Large intestine (tissue), 3 donors: Measurements from ENCODE around the gene AGPS. TPM values are rescaled to one million over a fixed set of nuclear protein-coding genes. Genes with fewer than 3 reads are reported as not detected.
A peak's percentile ranks its signal among the peaks of the same experiment; 100 is the strongest.
"Not testable (repeated sequence)": the region's sequence is repeated elsewhere in the genome, so short reads cannot be mapped to it uniquely, and the experiment has no call there.

ENCODE experiments used
- DNase-seq, 2 donors: peaks; one replicate each; pipeline versions ENCODE4 v3.0.0 to v3.0.0-alpha.2; 2013
- H3K27ac ChIP-seq: one replicate; pipeline ENCODE4 v1.5.1; 2013; ENCODE audit warnings: low read length
- H3K27me3 ChIP-seq: 2 replicates; pipeline ENCODE4 v1.6.1; 2013; ENCODE audit warnings: low read length; ENCODE audit not compliant: control insufficient read depth, insufficient read depth
- H3K36me3 ChIP-seq: 2 replicates; pipeline ENCODE4 v1.6.1; 2013; ENCODE audit warnings: low read length; ENCODE audit not compliant: control insufficient read depth, insufficient read depth
- H3K4me1 ChIP-seq: one replicate; pipeline ENCODE4 v1.6.1; 2013; ENCODE audit warnings: low read length; ENCODE audit not compliant: control insufficient read depth, insufficient read depth
- H3K4me3 ChIP-seq: one replicate; pipeline ENCODE4 v1.5.1; 2013; ENCODE audit warnings: low read length
- H3K9me3 ChIP-seq: one replicate; pipeline ENCODE4 v1.6.1; 2013; ENCODE audit warnings: mild to moderate bottlenecking, low read depth, low read length, moderate library complexity; ENCODE audit not compliant: control insufficient read depth
- WGBS: methylation state at CpG from one replicate; pipeline ENCODE4 v1.1.5; 2013; ENCODE audit warnings: low lambda C conversion rate; ENCODE audit not compliant: insufficient coverage; 5-methylcytosine and 5-hydroxymethylcytosine counted together
- polyA plus RNA-seq: library from polyadenylated mRNA; unstranded; fragments of 120-200 nt; gene quantifications from one replicate; pipeline ENCODE4 v1.2.1, GENCODE V29; 2013

The AGPS gene
- polyA plus RNA-seq, 1 donor: 24.2 TPM

GRCh38 chr2:177352441-177353186 lies 40.0 kb upstream of the AGPS start:
- no peaks in the 10 kb centered on the region for H3K9me3 ChIP-seq
- H3K36me3 ChIP-seq: no peaks in the 10 kb centered on the region
- WGBS: 33% methylated on average over 1 of the region's 4 CpGs
- H3K27me3 ChIP-seq: no peaks in the 10 kb centered on the region
- H3K4me3 ChIP-seq: no peak overlapping the region
- H3K27ac ChIP-seq: no peak overlapping the region
- peaks cover 3% of the 10 kb centered on the region for H3K4me1 ChIP-seq
- no peak for DNase-seq

GRCh38 chr2:177353187-177353478 lies 39.4 kb upstream of the AGPS start:
- Histone ChIP-seq H3K27me3 (no peaks in the 10 kb centered on the region), H3K27ac (no peak overlapping the region), H3K4me1 (peaks cover 3% of the 10 kb centered on the region), H3K4me3 (no peak overlapping the region), H3K9me3 (no peaks in the 10 kb centered on the region), H3K36me3 (no peaks in the 10 kb centered on the region)
- peak in 1 of 2 donors; percentile 5 for DNase-seq
- WGBS: no CpG with 5 or more reads among the region's 2 CpGs

DNA sequence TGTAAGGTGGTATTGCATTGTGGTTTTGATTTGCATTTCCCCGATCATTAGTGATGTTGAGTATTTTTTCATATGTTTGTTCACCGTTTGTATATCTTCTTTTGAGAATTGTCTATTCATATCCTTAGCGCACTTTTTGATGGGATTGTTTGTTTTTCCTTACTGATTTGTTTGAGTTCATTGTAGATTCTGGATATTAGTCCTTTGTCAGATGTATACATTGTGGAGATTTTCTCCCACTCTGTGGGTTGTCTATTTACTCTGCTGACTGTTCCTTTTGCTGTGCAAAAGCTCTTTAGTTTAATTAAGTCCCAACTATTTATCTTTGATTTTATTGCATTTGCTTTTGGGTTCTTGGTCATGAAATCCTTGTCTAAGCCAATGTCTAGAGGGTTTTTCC lies 38.0 kb upstream of the AGPS start:
- WGBS: 82% methylated on average over 2 of the region's 3 CpGs
- H3K36me3 ChIP-seq, H3K27me3 ChIP-seq, H3K4me1 ChIP-seq, DNase-seq, H3K9me3 ChIP-seq, H3K4me3 ChIP-seq, H3K27ac ChIP-seq: not testable (repeated sequence)

DNA sequence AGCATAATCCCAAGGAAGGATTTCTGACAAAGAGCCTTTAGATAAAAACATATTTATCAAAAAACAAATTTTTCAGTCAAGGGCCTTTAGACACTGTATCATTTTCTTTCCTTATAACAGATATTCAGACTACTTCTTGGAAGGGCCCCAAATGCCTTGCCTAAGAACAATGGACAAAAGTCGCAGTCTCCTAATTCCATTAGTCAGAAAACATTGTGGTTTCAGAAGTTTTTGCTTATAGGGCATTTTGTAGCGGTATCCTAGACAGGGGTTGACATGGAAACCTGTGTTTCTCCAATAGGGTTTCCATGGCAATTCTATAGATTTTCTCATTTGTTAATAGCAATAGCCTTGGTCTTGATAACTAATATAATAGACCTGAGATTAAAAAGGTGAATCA lies 36.7 kb upstream of the AGPS start:
- no peak overlapping the region for H3K4me3 ChIP-seq
- WGBS: no CpG with 5 or more reads among the region's 2 CpGs
- no peak for DNase-seq

GRCh38 chr2:177359836-177360595 lies 32.6 kb upstream of the AGPS start:
- WGBS: 90% methylated on average over 2 of the region's 3 CpGs
- no peak for DNase-seq
- H3K9me3 ChIP-seq: no peaks in the 10 kb centered on the region
- H3K4me3 ChIP-seq: no peak overlapping the region
- no peak overlapping the region for H3K27ac ChIP-seq
- H3K4me1 ChIP-seq: no peaks in the 10 kb centered on the region
- no peaks in the 10 kb centered on the region for H3K27me3 ChIP-seq
- no peaks in the 10 kb centered on the region for H3K36me3 ChIP-seq

More for the DNA sequence above, 36.7 kb upstream of the AGPS start:
- Histone ChIP-seq H3K9me3 (no peaks in the 10 kb centered on the region), H3K4me1 (peaks cover 3% of the 10 kb centered on the region), H3K36me3 (no peaks in the 10 kb centered on the region), H3K27ac (no peak overlapping the region), H3K27me3 (no peaks in the 10 kb centered on the region)

GRCh38 chr2:177362499-177362898 lies 30.1 kb upstream of the AGPS start:
- no peaks in the 10 kb centered on the region for H3K9me3 ChIP-seq
- DNase-seq: no peak
- H3K27ac ChIP-seq: no peak overlapping the region
- H3K4me3 ChIP-seq: no peak overlapping the region
- H3K4me1 ChIP-seq: no peaks in the 10 kb centered on the region
- no peaks in the 10 kb centered on the region for H3K36me3 ChIP-seq
- H3K27me3 ChIP-seq: no peaks in the 10 kb centered on the region
- WGBS: 77% methylated on average over 2 of the region's 3 CpGs

GRCh38 chr2:177363332-177363731 lies 29.2 kb upstream of the AGPS start:
- no peaks in the 10 kb centered on the region for H3K4me1 ChIP-seq
- H3K4me3 ChIP-seq: no peak overlapping the region
- H3K27me3 ChIP-seq: no peaks in the 10 kb centered on the region
- H3K36me3 ChIP-seq: no peaks in the 10 kb centered on the region
- H3K9me3 ChIP-seq: no peaks in the 10 kb centered on the region
- 80% methylated on average over 1 of the region's 7 CpGs for WGBS
- H3K27ac ChIP-seq: no peak overlapping the region
- DNase-seq: no peak

GRCh38 chr2:177365764-177366163 lies 26.8 kb upstream of the AGPS start:
- not testable (repeated sequence) for H3K4me3 ChIP-seq, H3K27me3 ChIP-seq, DNase-seq, H3K27ac ChIP-seq, H3K9me3 ChIP-seq, H3K36me3 ChIP-seq, H3K4me1 ChIP-seq

DNA sequence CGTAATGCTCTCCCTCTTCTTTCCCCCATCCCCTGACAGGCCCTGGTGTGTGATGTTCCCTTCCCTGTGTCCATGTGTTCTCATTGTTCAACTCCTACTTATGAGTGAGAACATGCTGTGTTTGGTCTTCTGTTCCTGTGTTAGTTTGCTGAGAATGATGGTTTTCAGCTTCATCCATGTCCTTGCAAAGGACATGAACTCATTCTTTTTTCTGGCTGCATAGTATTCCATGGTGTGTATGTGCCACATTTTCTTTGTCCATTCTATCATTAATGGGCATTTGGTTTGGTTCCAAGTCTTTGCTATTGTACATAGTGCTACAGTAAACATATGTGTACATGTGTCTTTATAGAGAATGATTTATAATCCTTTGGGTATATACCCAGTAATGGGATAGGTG lies 24.6 kb upstream of the AGPS start:
- no CpG with 5 or more reads among the region's 1 CpG for WGBS
- H3K27ac ChIP-seq, H3K9me3 ChIP-seq, H3K27me3 ChIP-seq, H3K4me3 ChIP-seq, DNase-seq, H3K36me3 ChIP-seq, H3K4me1 ChIP-seq: not testable (repeated sequence)

DNA sequence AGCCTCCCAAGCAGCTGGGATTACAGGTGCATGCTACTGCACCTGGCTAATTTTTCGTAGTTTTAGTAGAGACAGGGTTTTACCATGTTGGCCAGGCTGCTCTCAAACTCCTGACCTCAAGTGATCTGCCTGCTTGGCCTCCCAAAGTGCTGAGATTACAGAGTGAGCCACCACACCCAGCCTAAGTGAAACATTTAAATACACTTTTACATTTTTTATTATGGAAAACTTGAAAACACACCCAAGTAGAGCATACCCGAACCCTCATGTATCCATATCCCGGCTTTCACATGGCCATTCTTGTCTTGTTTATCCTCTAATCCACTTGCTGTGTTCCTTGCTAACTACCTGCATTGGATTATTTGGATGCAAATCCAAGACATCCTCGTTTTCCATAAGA lies 13.2 kb upstream of the AGPS start:
- Histone ChIP-seq H3K4me3 (no peak overlapping the region), H3K36me3 (no peaks in the 10 kb centered on the region), H3K27ac (no peak overlapping the region), H3K27me3 (no peaks in the 10 kb centered on the region), H3K9me3 (no peaks in the 10 kb centered on the region), H3K4me1 (no peaks in the 10 kb centered on the region)
- no CpG with 5 or more reads among the region's 4 CpGs for WGBS
- no peak for DNase-seq

DNA sequence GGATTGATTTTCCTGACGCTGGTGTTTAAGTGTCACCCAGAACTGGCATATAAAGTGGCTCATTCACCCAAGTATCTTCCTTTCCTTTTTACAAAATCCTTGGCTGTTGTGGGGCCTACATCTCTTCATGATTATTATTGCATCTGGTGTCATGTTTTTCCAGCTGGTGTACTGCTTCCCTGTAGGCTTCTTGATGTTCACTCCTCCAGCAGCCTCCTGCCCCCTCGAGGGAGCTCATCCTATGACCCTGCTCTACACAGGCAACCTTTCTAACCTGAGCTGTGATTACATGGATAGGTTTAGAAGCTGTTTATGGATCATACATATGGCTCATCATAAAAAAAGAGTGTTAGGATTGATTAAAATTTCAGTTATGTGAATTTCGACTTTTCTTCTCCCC lies 12.4 kb upstream of the AGPS start:
- WGBS: 100% methylated on average over 2 of the region's 3 CpGs
- Histone ChIP-seq H3K27ac (no peak overlapping the region), H3K27me3 (no peaks in the 10 kb centered on the region), H3K36me3 (no peaks in the 10 kb centered on the region), H3K9me3 (no peaks in the 10 kb centered on the region), H3K4me1 (no peaks in the 10 kb centered on the region), H3K4me3 (no peak overlapping the region)
- no peak for DNase-seq
